ENCODE measurements around the gene HHATL.

The HHATL gene

DNA sequence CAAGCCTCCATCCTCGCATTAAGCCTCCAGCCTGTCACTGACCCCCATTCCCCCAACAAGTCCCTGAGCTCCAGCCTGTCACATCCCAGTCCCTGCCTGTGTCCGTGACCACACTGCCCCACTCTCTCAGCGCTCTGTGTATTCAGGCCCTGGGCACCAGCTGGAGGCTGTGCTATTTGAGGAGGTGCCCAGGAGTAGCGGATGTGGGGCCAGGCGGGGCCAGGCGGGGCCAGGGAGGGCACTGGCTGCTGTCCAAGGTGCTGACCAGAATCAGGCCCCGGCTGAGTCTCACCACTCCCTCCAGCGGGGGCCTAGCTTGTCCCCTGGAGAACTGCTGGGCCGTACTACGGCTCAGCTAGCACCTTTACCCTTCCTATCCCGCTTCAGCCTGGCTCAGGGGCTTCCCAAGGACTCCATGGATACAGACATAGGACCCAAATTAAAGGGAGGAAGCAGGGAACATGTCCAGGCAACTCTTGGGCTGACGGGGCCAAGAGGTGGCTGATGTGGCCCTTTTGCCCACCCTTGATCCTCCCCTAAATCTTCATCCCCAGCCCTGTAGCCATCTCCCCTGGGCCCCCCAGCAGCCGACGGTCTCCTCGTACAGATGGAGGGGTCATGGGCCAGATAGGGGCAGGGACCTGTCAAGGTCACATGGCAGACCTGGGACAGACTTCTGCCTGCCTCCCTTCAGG, 1.1 kb downstream of the HHATL start:
- TF ChIP-seq NFIC (IDR thresholded peaks at IDR 0.05) (peak; percentile 25; the same call in 1 of the 2 replicates), TAF1 (IDR thresholded peaks at IDR 0.05; ENCODE audit: low read depth) (no peak), RAD21 (IDR thresholded peaks at IDR 0.05; ENCODE audit: low read depth) (peak; percentile 17; the same call in 1 of the 2 replicates), TEAD4 (IDR thresholded peaks at IDR 0.05) (no peak), TCF12 (IDR thresholded peaks at IDR 0.05; ENCODE audit: low read depth) (0 out of 2 replicates have a peak, but pooled peaks have one; percentile 24), EP300 (IDR thresholded peaks at IDR 0.05; ENCODE audit: borderline replicate concordance) (no peak)
- TF ChIP-seq, protein P1, sequence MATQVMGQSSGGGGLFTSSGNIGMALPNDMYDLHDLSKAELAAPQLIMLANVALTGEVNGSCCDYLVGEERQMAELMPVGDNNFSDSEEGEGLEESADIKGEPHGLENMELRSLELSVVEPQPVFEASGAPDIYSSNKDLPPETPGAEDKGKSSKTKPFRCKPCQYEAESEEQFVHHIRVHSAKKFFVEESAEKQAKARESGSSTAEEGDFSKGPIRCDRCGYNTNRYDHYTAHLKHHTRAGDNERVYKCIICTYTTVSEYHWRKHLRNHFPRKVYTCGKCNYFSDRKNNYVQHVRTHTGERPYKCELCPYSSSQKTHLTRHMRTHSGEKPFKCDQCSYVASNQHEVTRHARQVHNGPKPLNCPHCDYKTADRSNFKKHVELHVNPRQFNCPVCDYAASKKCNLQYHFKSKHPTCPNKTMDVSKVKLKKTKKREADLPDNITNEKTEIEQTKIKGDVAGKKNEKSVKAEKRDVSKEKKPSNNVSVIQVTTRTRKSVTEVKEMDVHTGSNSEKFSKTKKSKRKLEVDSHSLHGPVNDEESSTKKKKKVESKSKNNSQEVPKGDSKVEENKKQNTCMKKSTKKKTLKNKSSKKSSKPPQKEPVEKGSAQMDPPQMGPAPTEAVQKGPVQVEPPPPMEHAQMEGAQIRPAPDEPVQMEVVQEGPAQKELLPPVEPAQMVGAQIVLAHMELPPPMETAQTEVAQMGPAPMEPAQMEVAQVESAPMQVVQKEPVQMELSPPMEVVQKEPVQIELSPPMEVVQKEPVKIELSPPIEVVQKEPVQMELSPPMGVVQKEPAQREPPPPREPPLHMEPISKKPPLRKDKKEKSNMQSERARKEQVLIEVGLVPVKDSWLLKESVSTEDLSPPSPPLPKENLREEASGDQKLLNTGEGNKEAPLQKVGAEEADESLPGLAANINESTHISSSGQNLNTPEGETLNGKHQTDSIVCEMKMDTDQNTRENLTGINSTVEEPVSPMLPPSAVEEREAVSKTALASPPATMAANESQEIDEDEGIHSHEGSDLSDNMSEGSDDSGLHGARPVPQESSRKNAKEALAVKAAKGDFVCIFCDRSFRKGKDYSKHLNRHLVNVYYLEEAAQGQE (IDR thresholded peaks at IDR 0.05; ENCODE audit: low read depth) = peak; percentile 98
- TF ChIP-seq, protein P2, sequence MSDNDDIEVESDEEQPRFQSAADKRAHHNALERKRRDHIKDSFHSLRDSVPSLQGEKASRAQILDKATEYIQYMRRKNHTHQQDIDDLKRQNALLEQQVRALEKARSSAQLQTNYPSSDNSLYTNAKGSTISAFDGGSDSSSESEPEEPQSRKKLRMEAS (IDR thresholded peaks at IDR 0.05) = 0 out of 2 replicates have a peak, but pooled peaks have one; percentile 25

DNA sequence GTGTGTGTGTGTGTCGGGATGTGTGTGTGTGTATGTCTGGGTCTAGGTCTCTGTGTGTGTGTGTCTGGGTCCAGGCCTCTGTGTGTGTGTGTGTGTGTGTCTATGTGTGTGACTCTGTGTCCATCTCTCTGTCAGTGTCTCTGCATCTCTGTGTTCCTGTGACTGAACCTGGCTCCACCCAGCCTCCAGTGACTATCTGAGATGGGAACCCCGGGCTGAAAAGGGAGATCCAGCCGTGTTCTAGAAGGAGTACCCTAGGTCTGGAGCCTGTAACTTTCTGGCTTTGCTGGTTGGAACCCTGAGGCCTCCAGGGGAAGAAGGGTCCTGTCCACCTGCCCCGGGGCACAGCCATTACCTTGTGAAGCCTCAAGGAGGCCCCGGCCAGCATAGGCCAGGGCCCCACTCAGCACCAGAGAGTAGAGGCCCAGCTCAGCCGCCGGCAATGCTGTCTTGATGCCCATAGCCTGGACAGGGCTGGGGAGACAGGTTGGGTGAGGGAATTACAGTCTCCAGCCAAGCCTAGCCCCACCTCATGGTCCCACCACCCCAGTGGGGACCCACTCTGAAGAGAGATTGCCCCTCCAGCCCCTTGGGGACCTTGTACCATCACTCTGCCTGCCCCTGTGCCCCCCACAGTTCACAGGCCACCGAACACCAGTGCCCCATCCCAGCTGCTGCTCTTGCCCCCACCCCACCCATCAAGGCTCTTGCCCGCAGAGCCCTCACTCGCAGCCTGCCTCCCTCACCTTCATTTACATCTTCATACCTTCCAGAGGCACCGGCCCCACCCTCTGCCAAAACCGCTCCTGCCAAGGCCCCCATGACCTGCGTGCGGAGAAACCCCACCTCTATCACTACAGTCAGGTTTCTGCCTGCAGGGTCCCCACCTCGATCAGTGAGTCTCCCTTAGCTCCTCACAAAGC, 2.0 kb downstream of the HHATL start:
- TF ChIP-seq, protein P1 (IDR thresholded peaks at IDR 0.05; ENCODE audit: low read depth) = no peak
- TF ChIP-seq TAF1 (IDR thresholded peaks at IDR 0.05; ENCODE audit: low read depth) (no peak), FOXM1 (IDR thresholded peaks at IDR 0.05; ENCODE audit: borderline replicate concordance, low read depth) (no peak), ZBTB7A (IDR thresholded peaks at IDR 0.05; ENCODE audit: low read depth) (no peak), TEAD4 (IDR thresholded peaks at IDR 0.05) (no peak), CEBPB (IDR thresholded peaks at IDR 0.05) (no peak)

DNA sequence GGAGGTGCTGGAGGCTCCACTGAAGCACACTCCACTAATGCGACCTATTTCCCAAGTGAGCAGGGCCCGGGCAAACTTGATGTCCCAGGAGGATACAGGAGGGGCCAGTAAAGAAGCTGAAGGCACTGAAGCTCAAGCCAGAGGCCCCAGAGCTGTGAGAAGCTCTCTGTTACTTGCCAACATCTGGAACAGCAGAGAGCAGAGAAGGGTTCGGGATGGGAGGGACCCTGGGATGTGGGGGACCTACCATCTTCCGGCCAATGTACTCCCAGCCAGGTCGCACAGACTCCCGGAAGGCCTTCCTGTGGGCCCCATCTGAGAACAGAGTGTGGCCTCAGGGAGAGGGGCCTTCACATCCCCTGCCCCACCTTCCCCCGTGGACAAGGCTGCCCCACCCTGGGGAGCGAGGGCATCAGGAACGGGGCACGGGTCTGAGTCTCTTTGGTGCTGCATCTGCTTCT, 3.1 kb downstream of the HHATL start:
- TF ChIP-seq TCF12 (IDR thresholded peaks at IDR 0.05; ENCODE audit: low read depth) (no peak), TEAD4 (IDR thresholded peaks at IDR 0.05) (no peak), NFIC (IDR thresholded peaks at IDR 0.05) (no peak), CEBPB (IDR thresholded peaks at IDR 0.05) (no peak), FOXM1 (IDR thresholded peaks at IDR 0.05; ENCODE audit: borderline replicate concordance, low read depth) (no peak), ZBTB7A (IDR thresholded peaks at IDR 0.05; ENCODE audit: low read depth) (no peak), EP300 (IDR thresholded peaks at IDR 0.05; ENCODE audit: borderline replicate concordance) (no peak), YY1 (IDR thresholded peaks at IDR 0.05; ENCODE audit: low read depth) (no peak), EGR1 (IDR thresholded peaks at IDR 0.05) (no peak), CREB1 (IDR thresholded peaks at IDR 0.05; ENCODE audit: low read depth) (no peak), TAF1 (IDR thresholded peaks at IDR 0.05; ENCODE audit: low read depth) (no peak), RAD21 (IDR thresholded peaks at IDR 0.05; ENCODE audit: low read depth) (no peak)
- TF ChIP-seq, protein P1 (IDR thresholded peaks at IDR 0.05; ENCODE audit: low read depth) = no peak
- TF ChIP-seq, protein P3, sequence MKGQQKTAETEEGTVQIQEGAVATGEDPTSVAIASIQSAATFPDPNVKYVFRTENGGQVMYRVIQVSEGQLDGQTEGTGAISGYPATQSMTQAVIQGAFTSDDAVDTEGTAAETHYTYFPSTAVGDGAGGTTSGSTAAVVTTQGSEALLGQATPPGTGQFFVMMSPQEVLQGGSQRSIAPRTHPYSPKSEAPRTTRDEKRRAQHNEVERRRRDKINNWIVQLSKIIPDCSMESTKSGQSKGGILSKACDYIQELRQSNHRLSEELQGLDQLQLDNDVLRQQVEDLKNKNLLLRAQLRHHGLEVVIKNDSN (IDR thresholded peaks at IDR 0.05) = no peak
- TF ChIP-seq, protein P2 (IDR thresholded peaks at IDR 0.05) = no peak

DNA sequence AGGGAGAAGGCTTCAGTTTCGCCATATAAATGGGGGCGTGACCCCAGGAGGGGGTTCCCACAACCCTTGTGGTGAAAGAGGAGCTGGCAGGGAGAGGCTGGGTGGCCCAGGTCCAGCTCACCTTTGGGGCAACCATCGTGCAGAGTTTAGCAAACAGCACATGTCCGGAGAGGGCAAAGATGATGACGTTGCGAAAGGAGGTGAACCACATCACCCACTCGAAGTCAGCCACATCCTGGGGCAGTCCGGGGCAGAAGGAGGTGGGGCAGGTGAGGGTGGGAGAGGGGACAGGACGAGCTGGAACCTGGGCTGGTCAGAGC, 3.7 kb downstream of the HHATL start:
- no peak for TF ChIP-seq CEBPB (IDR thresholded peaks at IDR 0.05)
- no peak for TF ChIP-seq YY1 (IDR thresholded peaks at IDR 0.05; ENCODE audit: low read depth)
- TF ChIP-seq, protein P1 (IDR thresholded peaks at IDR 0.05; ENCODE audit: low read depth) = no peak
- no peak for TF ChIP-seq FOXM1 (IDR thresholded peaks at IDR 0.05; ENCODE audit: borderline replicate concordance, low read depth)
- TF ChIP-seq, protein P3 (IDR thresholded peaks at IDR 0.05) = no peak
- TF ChIP-seq CREB1 (IDR thresholded peaks at IDR 0.05; ENCODE audit: low read depth) = no peak
- TF ChIP-seq RAD21 (IDR thresholded peaks at IDR 0.05; ENCODE audit: low read depth) = no peak

Measured in Ishikawa (cell line).